Stomach (tissue), 9 donors: ENCODE results near the gene CACNA2D3. TPM values are rescaled to one million over a fixed set of nuclear protein-coding genes. Genes with fewer than 3 reads are reported as not detected.

Source experiments
- DNase-seq, 2 donors: peaks; one replicate each; pipeline versions ENCODE4 v3.0.0 to v3.0.0-alpha.2; 2013 to 2019
- H3K27ac ChIP-seq, 5 donors: fragments of 200-600 bp in 4 of 5; sonication (generic) in 4 of 5; one replicate each; pipeline ENCODE4 v1.5.1; 2013 to 2019; ENCODE audit warnings: mild to moderate bottlenecking in 1 of 5, moderate library complexity in 1 of 5
- H3K27me3 ChIP-seq, 3 donors: fragments of 200-600 bp; sonication (generic); one replicate each; pipeline ENCODE4 v1.5.1; 2017 to 2019; ENCODE audit warnings: mixed run types in 1 of 3
- H3K36me3 ChIP-seq, 4 donors: fragments of 200-600 bp; sonication (generic); 1 replicate in 3 of 4; 2 replicates in 1 of 4; pipeline ENCODE4 v1.5.1; 2016 to 2019
- H3K4me1 ChIP-seq, 4 donors: fragments of 200-600 bp; sonication (generic); one replicate each; pipeline ENCODE4 v1.5.1; 2016 to 2019
- H3K4me3 ChIP-seq, 4 donors: fragments of 200-600 bp; sonication (generic) in 3 of 4; one replicate each; pipeline ENCODE4 v1.5.1; 2016 to 2019; ENCODE audit warnings: mild to moderate bottlenecking in 1 of 4
- H3K9me3 ChIP-seq, 4 donors: fragments of 200-600 bp; sonication (generic); one replicate each; pipeline ENCODE4 v1.5.1; 2016 to 2019
- CTCF ChIP-seq, 7 experiments: fragments of 450-650 bp in 4 of 7; fragments of 200-600 bp in 3 of 7; sonication (generic) in 3 of 7; IDR thresholded peaks; one replicate each; pipeline ENCODE4 v1.5.1; 2016 to 2019; ENCODE audit warnings: antibody characterized with exemption in 7 of 7, control low read depth in 2 of 7, mild to moderate bottlenecking in 1 of 7
- EP300 ChIP-seq: sonication (generic); formaldehyde crosslinking; IDR thresholded peaks from one replicate; pipeline ENCODE4 v1.6.1; 2017; ENCODE audit warnings: antibody characterized with exemption
- POLR2A ChIP-seq, 4 donors: fragments of 450-650 bp; IDR thresholded peaks; one replicate each; pipeline ENCODE4 v1.6.1; 2016; ENCODE audit warnings: antibody characterized with exemption in 4 of 4, control low read depth in 2 of 4, mild to moderate bottlenecking in 1 of 4, moderate library complexity in 1 of 4
- POLR2AphosphoS5 ChIP-seq, 3 donors: sonication (generic); formaldehyde crosslinking; IDR thresholded peaks; one replicate each; pipeline ENCODE4 v1.6.1; 2016; ENCODE audit warnings: antibody characterized with exemption in 3 of 3
- WGBS, 5 donors: extraction: QIAGEN DNeasy Blood & Tissue Kit in 3 of 5; methylation state at CpG; one replicate each; pipeline versions ENCODE4 v1.1.5 to v1.1.7; 2013 to 2018; 5-methylcytosine and 5-hydroxymethylcytosine counted together
- intact Hi-C: fragments of 100-400 bp; cut with DNase I; formaldehyde crosslinking; loops from one replicate; pipeline ENCODE4 v1.15.1; 2023; ENCODE audit warnings: low total_unique reads
- polyA plus RNA-seq, 3 donors: library from polyadenylated mRNA; stranded (reverse); fragments of 200-250 nt; gene quantifications; one replicate each; pipeline ENCODE4 v1.2.3, GENCODE V29; 2013
- total RNA-seq, 5 donors: library from RNA; depleted of rRNA; stranded (reverse); fragments of >200 nt; gene quantifications; one replicate each; pipeline versions ENCODE4 v1.1.0 to v1.2.3, GENCODE V29; 2014 to 2016
- donor health status: healthy with polysubstance abuse.
- donor health status: Bipolar disorder and iron deficiency.
- donor health status: healthy.

Gene CACNA2D3
- total and polyA plus RNA-seq, 8 donors: 0.56 to 54.0 (median 2.9) TPM; not detected in 1

GRCh38 chr3:54901906-54902685 is 779.7 kb downstream of the CACNA2D3 start:
- intact Hi-C loops: no loop called here
- WGBS, 5 donors: 62 to 73% (median 65%) methylated on average over 4 of the region's 4 CpGs
- H3K27me3 ChIP-seq: no peaks in the 10 kb centered on the region
- no peaks in the 10 kb centered on the region for H3K36me3 ChIP-seq
- H3K4me3 ChIP-seq: no peak overlapping the region
- H3K9me3 ChIP-seq: no peaks in the 10 kb centered on the region
- H3K4me1 ChIP-seq: peaks cover 0 to 8% (median 2%) of the 10 kb centered on the region in 4 donors
- H3K27ac ChIP-seq: peak overlapping the region in 1 of 5 donors; percentile 10
- no peak for TF ChIP-seq POLR2AphosphoS5 (IDR thresholded peaks at IDR 0.05)
- TF ChIP-seq CTCF (IDR thresholded peaks at IDR 0.05): no peak
- TF ChIP-seq POLR2A (IDR thresholded peaks at IDR 0.05): no peak
- TF ChIP-seq EP300: no peak
- peak in 1 of 2 donors; percentile 44 for DNase-seq

- intact Hi-C loops: no loop called here
- TF ChIP-seq POLR2A (IDR thresholded peaks at IDR 0.05) (no peak), CTCF (IDR thresholded peaks at IDR 0.05) (no peak), POLR2AphosphoS5 (IDR thresholded peaks at IDR 0.05) (no peak), EP300 (no peak)
- no peak overlapping the region for H3K4me3 ChIP-seq
- H3K27me3 ChIP-seq: no peaks in the 10 kb centered on the region
- H3K27ac ChIP-seq: no peak overlapping the region
- H3K4me1 ChIP-seq: peaks cover 0 to 8% (median 2%) of the 10 kb centered on the region in 4 donors
- H3K9me3 ChIP-seq: no peaks in the 10 kb centered on the region
- 81 to 87% (median 84%) methylated on average over 2 of the region's 2 CpGs for WGBS, 5 donors
- no peak for DNase-seq
- no peaks in the 10 kb centered on the region for H3K36me3 ChIP-seq
These were observed 783.0 kb downstream of the CACNA2D3 start for GRCh38 chr3:54905261-54905888.

GRCh38 chr3:54905920-54906319 is 783.6 kb downstream of the CACNA2D3 start:
- intact Hi-C loops: no loop called here
- H3K27ac ChIP-seq: no peak overlapping the region
- H3K9me3 ChIP-seq: no peaks in the 10 kb centered on the region
- no peaks in the 10 kb centered on the region for H3K36me3 ChIP-seq
- no peak for DNase-seq
- 83 to 91% (median 88%) methylated on average over 3 of the region's 3 CpGs for WGBS, 5 donors
- H3K4me3 ChIP-seq: no peak overlapping the region
- TF ChIP-seq POLR2A (IDR thresholded peaks at IDR 0.05) (no peak), POLR2AphosphoS5 (IDR thresholded peaks at IDR 0.05) (no peak), CTCF (IDR thresholded peaks at IDR 0.05) (no peak), EP300 (no peak)
- peaks cover 0 to 8% (median 2%) of the 10 kb centered on the region in 4 donors for H3K4me1 ChIP-seq
- no peaks in the 10 kb centered on the region for H3K27me3 ChIP-seq

- TF ChIP-seq POLR2AphosphoS5 (IDR thresholded peaks at IDR 0.05) (no peak), CTCF (IDR thresholded peaks at IDR 0.05) (no peak), EP300 (no peak), POLR2A (IDR thresholded peaks at IDR 0.05) (no peak)
- Histone ChIP-seq H3K27me3 (no peaks in the 10 kb centered on the region), H3K9me3 (peaks cover 0 to 3% (median 0%) of the 10 kb centered on the region in 4 donors), H3K27ac (no peak overlapping the region), H3K36me3 (no peaks in the 10 kb centered on the region), H3K4me1 (peaks cover 0 to 8% (median 2%) of the 10 kb centered on the region in 4 donors), H3K4me3 (no peak overlapping the region)
- no peak for DNase-seq
- intact Hi-C loops: no loop called here
- WGBS, 5 donors: 88 to 98% (median 94%) methylated on average over 2 of the region's 2 CpGs
These were observed 784.4 kb downstream of the CACNA2D3 start for GRCh38 chr3:54906763-54907162.
